ENCODE results near the gene POLD3.

The POLD3 gene

GRCh38 chr11:74676596-74676995 is 84.2 kb downstream of the POLD3 start:
- no peak for DNase-seq

GRCh38 chr11:74677131-74677530 is 84.7 kb downstream of the POLD3 start:
- no peak for DNase-seq

- no peak for DNase-seq
Measured at GRCh38 chr11:74678041-74678440, 85.7 kb downstream of the POLD3 start.

DNA sequence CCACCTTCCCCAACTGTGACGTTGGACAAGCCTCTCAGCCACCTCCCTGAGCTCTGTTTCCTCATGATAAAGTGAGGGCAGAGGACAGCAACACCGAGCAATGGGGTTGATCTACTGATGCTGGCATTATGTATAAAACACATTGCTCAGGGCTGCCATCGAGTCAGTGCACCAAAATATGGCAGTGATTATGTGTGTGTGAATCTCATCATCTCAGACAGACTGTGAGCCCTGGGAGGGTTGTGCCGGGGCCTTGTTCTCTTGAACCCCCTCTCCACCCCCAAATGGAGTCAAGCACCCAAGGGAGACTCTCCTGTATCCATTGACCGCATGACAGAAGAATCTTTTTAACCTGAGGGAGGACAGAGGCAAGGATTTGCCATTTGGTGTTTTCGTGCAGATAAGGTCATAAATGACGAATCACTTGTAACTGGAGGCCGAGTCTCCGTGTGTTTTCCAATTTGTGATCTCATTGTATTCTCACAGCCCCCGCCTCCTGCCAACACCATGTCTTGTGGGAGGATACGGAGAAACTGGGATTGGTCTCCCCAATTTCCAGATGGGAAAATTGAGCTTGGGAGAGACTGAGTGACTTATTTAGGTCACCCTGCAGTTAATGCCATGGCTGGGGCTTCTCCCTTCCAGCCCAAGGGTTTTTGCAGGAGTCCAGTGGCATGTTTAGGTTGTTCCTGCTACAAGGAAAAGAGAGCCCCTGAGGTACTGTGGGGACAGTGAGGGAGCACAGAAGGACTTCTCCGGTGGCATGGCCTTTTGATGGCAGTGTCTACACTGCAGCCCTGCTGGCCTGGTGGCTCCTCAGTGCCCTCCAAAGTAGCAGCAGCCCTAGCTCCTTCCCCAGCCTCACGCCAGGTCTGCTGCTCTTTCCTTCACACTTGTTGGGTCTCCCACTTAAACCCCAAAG is 86.5 kb downstream of the POLD3 start:
- no peak for DNase-seq

GRCh38 chr11:74679513-74679865 is 87.1 kb downstream of the POLD3 start:
- no peak for DNase-seq

GRCh38 chr11:74680035-74680671 is 87.8 kb downstream of the POLD3 start:
- no peak for DNase-seq

DNA sequence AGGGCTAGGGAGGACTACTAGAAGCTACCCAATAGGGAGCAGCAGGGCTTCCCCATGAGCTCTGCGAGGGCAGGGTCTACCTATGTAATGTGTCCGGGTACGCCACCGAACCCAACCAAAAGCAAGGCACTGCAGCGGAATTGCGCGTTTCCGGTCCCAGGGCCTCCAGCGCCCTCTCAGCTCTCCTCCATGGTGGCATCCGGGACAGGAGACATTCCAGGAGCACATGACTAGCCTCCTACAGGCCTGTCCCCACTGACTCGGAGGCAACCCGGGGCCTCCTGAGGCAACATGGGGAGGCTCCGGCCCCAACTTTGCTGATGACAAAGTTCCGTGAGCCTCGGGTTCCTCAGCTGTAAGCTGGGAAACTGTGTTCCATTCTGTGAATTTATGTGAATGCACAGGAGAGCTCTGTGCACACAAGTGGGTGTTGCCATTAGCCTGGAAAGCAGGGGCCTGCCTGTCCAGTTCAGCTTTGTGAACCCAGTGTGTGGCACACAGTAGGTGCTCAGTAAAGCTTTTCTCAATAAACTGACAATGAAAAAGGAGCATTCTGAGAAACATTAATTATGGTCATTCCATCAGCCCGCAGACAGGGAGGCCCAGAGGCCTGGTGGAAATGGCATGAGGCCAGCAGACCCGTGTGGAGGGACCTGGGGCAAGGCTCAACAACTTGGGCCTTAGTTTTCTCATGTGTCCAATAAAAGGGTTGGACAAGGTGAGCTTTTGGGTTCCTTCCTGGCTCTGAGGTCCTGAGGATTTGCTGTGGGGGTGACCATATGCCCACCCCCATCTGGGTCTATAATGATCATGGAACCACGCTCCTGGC is 88.5 kb downstream of the POLD3 start:
- DNase-seq, result no peak

GRCh38 chr11:74681686-74682651 is 89.6 kb downstream of the POLD3 start:
- DNase-seq, result peak; percentile 67 to 82

DNA sequence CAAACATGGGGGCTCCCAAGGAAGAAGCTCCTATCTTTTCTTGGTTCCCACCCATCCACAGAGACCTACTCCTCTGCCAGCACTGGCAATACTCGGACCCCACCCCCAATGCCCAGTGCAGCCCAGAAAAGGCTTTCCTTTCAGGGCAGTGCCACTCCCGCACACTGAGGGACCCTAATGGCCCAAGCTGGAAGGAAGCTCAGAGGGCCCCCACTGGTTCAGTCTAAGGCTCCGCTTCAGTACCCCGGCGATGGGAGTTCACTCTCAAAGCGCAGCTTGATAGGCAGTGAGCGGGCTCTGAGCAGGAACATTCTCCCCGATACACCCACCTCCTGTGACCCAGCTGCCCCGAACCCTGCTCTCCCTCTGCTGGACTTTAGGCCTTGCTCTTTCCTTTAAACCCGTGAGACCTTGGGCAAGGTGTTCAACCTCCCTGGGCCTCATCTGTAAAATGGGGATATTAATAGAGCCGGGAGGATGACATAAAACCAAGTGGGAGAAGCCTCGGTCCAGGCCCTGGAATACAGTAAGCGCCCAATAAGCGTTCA is 90.4 kb downstream of the POLD3 start:
- no peak for DNase-seq

GRCh38 chr11:74683279-74683871 is 91.0 kb downstream of the POLD3 start:
- DNase-seq, result peak in 1 of 2 experiments; percentile 10

GRCh38 chr11:74683941-74684481 is 91.6 kb downstream of the POLD3 start:
- DNase-seq, result no peak

- no peak for DNase-seq
Measured at GRCh38 chr11:74684661-74685060, 92.3 kb downstream of the POLD3 start.

DNA sequence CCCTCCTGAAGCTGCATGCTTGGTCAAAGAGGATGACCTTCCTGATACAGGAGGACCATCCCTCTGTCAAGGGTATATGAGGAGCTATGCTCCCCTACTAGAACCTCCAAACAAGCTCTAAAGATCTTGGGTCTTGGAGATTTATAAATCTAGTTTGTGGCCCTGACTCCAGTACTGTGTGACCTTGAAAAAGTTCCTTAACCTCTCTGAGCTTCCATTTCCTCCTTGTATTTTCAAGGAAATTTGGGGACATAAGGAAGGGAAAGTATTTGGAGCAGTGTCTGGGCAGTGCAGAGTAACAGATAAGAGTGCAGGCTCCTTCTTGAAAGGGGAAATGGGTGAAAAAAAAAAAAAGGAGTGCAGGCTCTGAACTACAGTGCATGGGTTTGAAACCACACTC is 93.0 kb downstream of the POLD3 start:
- no peak for DNase-seq

GRCh38 chr11:74685905-74686304 is 93.5 kb downstream of the POLD3 start:
- no peak for DNase-seq

DNA sequence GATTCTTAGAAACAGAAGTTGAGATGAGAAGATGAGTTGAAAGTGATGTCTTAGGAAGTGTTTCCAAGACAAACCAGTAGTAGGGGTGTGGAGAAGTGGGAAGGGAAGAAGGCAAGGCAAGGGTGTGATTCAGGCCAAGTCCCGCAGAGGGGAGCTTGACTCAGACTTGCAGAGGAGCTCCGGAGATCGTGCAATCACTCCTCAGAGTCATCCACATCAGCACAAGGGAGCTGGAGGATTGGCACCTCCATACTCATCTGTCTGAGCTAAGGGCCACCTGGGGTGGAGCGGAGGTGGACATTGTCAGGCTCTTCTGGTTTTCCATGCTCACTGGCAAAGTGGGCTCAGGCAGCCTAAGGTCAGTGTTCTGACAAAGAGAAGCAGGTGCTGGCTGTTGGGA is 94.4 kb downstream of the POLD3 start:
- no peak for DNase-seq

GRCh38 chr11:74687237-74688023 is 95.0 kb downstream of the POLD3 start:
- DNase-seq, result no peak

GRCh38 chr11:74689666-74690065 is 97.3 kb downstream of the POLD3 start:
- no peak for DNase-seq

- DNase-seq, result no peak
Measured at GRCh38 chr11:74691755-74692154, 99.4 kb downstream of the POLD3 start.

All from cerebellar nuclear complex (tissue), 1 donor.